ENCODE measurements around the gene EVI2B.

DNA sequence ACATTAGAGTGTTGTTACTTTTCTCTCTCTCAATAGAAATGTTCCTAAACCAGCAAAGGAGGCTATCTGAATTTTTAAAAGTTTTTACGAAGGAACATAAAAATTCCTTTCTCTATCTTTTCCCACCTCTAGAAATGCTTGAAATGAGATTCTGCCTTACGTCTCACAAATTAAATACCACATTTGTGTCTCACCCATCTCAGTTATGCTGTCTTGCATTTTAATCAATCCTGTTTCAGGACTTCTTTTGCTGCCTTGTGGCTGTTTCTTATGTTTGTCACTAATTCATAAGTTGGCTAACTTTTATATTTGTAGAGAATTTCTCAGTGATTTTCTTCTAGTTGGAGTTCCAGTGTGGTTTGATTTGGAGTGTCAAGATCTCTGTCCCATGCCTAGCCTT is 20.3 kb downstream of the EVI2B start:
- TF ChIP-seq, protein P1, sequence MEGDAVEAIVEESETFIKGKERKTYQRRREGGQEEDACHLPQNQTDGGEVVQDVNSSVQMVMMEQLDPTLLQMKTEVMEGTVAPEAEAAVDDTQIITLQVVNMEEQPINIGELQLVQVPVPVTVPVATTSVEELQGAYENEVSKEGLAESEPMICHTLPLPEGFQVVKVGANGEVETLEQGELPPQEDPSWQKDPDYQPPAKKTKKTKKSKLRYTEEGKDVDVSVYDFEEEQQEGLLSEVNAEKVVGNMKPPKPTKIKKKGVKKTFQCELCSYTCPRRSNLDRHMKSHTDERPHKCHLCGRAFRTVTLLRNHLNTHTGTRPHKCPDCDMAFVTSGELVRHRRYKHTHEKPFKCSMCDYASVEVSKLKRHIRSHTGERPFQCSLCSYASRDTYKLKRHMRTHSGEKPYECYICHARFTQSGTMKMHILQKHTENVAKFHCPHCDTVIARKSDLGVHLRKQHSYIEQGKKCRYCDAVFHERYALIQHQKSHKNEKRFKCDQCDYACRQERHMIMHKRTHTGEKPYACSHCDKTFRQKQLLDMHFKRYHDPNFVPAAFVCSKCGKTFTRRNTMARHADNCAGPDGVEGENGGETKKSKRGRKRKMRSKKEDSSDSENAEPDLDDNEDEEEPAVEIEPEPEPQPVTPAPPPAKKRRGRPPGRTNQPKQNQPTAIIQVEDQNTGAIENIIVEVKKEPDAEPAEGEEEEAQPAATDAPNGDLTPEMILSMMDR (IDR thresholded peaks at IDR 0.05), result no peak
- no peak for TF ChIP-seq POLR2A (IDR thresholded peaks at IDR 0.05)

All from lower leg skin (tissue), 3 donors.